Activated CD4-positive, CD25-positive, alpha-beta regulatory T cell (primary cell): ENCODE data around the gene CLIP1.
"Not testable (repeated sequence)": the region's sequence is repeated elsewhere in the genome, so short reads cannot be mapped to it uniquely, and the experiment has no call there.

Experiments used
- DNase-seq, 4 experiments: peaks; one replicate each; lab custom pipeline; 2025; lab: John Stamatoyannopoulos, UW

CLIP1 gene

DNA sequence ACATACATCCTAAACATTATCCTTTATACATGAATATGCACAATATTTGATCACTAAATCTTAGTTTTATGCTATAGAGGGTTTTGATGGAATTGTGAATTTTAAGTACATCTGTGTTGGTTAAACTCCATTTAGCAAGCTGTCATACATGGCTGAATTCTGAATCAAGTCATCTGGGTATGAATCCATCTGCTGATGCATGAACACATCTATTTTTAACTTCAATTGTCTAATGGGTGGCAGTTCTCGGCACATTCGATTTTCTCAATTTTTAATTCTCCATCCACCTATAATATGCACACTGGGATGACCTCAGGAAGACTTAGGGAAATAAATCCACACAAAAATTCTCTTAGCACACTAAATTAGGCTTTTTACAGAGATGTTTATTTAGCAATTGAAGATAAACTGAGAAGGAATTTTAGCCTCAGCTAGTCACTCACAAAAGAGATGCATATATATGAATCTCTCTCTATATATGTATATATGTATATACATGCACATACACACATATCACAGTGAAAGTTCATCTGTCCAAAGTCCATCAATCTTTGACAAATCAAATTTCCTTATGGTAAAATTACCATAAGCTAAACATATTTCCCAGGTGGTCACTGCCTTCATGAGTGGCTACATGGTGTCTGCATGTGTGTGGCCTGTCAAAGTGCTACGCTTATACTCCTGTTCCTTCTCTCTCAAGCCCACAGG is 111.7 kb downstream of the CLIP1 start:
- no peak for DNase-seq

DNA sequence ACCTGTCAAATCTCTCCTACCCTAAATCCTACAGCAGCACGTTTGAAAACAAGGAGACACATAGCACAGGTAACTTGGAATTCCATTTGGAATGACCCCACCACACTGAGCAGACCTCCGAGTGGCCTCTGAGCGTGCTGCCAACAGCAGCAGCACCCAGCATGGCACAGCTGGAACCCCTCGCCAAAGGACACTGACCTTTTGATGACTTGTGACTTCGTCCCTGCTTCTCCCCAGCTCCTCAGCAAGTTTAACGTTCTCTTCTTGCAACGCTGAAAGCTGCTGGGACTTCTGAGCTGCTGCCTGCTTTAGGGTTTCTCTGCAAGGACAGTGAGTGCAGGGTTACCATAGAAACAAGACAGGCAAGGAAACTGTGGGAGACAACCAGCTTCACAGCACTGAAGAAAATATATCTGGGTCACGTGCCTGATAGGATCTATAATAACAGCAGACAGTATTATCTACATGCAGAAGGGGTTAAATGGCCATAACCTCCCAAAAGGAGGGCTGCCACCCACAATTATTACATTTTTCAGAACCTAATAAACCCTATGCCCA is 112.8 kb downstream of the CLIP1 start:
- no peak for DNase-seq

GRCh38 chr12:122308811-122309210 is 113.7 kb downstream of the CLIP1 start:
- DNase-seq, result no peak

- DNase-seq, result no peak
Measured at GRCh38 chr12:122306407-122306806, 116.1 kb downstream of the CLIP1 start.

DNA sequence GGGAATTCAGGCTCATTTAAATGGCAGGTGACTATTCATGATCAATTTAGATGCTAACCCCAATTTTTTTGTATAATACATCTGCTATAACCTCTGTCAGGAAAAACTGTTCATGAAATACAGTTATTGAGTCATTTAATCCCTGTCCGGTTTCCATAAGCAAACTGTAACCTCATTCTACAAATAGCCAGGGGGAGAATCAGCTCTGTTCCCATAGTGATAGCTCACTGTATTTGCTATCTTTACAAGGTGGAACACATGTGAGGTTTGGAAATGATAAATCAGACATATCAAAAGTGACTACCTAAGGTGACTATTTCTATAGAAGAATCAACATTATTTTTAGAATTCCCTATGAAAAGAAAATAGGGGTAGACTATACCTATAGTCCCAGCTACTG is 117.5 kb downstream of the CLIP1 start:
- DNase-seq, result no peak

DNA sequence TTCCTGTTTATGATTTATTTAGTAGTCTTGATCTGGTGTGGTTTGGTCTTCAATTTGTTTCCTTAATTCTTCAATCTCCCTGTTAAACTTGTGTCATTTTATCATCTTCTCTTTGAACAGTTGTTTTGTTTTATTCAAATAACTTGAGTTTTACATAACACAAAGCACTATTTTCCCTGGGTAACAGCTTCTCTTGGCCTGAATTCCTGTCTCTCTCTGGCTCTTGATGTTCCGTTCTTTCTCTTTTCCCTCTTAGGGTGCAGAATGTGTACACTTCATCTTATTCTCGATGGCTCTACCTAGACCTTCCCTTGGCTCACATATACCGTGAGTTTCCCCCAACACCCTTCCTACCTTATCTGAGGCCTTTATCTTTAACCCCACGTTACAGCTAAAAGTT is 119.4 kb downstream of the CLIP1 start:
- DNase-seq, result no peak

- no peak for DNase-seq
Measured at GRCh38 chr12:122298071-122298748, 124.3 kb downstream of the CLIP1 start.

- no peak for DNase-seq
Measured at GRCh38 chr12:122297494-122297893, 125.0 kb downstream of the CLIP1 start.

DNA sequence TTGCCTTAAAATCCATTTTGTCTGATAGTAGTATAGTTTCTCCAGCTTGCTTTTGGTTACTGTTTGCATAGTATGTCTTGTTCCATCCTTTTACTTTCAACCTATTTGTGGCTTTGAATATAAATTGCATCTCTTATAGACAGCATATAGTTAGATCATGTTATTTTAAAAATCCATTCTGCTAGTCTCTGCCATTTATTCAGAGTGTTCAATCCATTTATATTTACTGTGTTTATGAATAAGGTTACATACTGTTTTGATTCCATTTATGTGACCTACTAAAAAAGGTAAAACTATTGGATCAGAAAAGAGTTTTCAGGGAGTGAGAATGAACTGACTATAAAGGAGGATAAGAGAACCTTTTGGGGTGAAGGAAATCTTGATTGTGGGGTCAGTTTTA is 126.6 kb downstream of the CLIP1 start:
- no peak for DNase-seq

GRCh38 chr12:122293081-122293480 is 129.4 kb downstream of the CLIP1 start:
- DNase-seq, result no peak

- DNase-seq, result no peak
Measured at GRCh38 chr12:122291431-122291830, 131.0 kb downstream of the CLIP1 start.

- no peak for DNase-seq
Measured at GRCh38 chr12:122283680-122284079, 138.8 kb downstream of the CLIP1 start.

DNA sequence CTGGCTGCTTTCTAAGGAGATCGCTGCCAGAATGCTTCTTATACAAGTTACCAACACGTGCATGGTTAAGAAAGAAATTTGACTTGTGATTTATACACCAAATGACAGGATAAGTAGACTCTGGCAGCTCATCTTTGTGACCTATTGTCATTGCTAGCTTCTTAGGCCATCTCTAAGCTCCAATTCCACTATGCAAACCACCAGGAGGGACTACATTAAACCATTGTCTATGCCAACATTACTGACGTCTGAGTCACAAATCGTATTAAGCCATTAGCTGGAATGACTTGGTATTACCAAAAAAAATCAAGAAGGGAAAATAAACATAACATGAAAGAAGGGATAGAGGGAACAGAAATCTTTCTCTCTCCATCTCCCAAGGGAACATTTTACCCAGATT is 140.4 kb downstream of the CLIP1 start:
- DNase-seq, result no peak

DNA sequence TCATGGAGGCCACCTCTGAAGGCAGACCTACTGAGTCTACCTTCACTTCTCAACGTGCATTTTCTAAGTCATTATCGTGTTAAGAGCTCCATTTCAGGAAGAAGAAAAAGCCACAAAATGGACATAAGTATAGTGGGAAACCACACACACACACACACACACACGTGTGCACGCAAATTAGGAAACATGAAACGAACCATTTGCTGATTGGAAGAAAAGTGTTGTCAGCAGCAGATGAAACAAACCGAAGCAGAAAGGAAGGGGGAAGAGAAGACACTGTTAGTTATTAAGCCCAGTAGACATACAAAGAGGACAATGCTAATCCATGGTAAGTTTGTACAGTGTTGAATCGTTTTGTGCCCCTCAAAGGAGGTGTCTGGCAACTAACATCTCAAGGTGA is 146.2 kb downstream of the CLIP1 start:
- no peak for DNase-seq

DNA sequence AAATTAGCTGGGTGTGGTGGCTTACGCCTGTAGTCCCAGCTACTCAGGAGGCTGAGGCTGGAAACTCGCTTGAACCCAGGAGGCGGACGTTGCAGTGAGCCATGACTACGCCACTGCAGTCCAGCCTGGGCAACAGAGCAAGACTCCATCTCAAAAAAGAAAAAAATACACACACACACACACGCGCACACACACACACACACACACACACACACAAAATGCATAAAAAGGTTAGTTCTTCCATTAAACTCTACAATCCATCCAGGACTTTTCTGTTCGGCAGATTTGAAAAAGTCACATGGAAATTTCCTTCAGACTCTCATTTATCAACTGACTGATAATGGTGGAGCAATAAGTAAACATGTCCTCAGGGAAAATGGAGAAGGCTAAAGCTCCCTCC is 147.0 kb downstream of the CLIP1 start:
- no peak for DNase-seq

GRCh38 chr12:122266230-122266901 is 156.1 kb downstream of the CLIP1 start, which contains the start of gene VPS33A:
VPS33A (minus strand) TSS chr12:122266494; CDS start chr12:122266408, 86 bp downstream.
- peak; percentile 82 to 90 (median 82) for DNase-seq

DNA sequence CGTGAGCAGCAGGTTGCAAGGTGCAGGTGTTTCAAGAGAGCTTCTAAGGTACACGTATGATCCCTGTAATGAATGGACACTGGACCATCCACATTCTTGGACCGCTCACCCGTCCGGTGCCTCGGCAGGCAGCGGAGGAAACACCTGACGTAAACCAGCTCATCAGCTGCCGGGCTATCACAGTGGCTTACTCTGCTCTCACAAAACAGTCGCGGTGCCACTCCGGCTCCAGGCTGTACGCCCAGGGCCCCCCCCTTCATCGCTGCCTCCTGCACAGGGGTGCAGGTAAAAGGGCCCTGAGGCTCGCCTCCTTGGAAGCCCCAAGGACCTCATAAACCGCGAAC is 156.6 kb downstream of the CLIP1 start:
- DNase-seq, result peak in 3 of 4 experiments; percentile 38 to 52 (median 38)

DNA sequence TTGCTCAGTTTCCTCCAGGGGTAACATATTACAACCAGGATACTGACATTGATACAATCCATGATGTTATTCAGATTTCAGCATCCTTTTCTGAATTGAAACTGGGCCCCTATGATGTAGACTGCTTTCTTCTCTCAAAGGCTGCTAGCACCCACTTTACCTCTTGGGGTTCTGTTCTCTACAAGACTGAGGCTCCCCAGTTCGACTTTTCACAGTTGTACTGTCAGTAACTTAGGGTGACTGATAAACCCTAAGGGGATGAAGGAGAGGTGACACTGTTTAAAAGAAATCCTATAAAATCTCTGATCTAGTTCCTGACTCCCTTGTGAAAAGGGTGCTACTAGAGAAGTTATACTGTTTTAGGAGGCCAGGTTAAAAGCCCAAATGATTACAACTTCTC is 157.0 kb downstream of the CLIP1 start:
- DNase-seq, result no peak

DNA sequence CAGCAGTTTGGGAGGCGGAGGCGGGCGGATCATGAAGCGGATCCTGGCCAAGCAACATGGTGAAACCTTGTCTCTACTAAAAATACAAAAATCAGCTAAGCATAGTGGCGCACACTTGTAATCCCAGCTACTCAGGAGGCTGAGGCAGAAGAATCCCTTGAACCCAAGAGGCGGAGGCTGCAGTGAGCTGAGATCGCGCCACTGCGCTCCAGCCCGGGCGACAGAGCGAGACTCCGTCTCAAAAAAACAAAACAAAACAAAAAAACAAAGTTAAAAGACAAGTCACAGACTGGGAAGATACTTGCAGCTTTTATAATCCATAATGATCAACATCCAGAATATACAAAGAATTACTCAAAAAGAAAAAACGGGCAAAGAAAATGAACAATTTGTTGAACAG is 161.7 kb downstream of the CLIP1 start:
- not testable (repeated sequence) for DNase-seq

DNA sequence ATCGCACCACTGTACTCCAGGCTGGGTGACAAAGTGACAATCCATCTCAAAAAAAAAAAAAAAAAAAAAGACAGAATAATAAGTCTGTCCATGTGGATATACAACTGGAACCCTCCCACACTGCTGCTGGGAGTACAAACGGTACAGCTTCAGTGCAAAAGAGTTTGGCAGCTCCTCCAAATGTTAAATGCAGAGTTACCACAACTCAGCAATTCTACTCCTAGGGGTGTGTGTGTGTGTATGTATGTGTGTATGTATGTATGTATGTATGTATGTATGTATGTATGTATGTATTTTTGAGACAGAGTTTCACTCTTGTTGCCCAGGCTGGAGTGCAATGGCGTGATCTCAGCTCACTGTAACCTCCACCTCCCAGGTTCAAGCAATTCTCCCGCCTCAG is 163.5 kb downstream of the CLIP1 start:
- not testable (repeated sequence) for DNase-seq

DNA sequence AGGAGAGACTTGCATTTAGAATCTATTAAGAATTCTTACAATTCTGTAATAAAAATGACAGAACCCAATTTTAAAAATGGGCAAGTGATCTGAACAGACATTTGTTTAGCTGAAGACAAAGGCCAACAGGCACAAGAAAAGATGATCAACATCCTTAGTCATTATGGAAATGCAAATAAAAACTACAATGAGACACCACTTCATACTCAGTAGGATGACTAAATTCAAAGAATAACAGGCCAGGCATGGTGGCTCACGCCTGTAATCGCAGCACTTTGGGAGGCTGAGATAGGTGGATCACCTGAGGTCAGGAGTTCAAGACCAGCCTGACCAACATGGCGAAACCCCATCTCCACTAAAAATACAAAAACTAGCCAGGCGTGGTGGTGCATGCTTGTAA is 164.0 kb downstream of the CLIP1 start:
- not testable (repeated sequence) for DNase-seq

DNA sequence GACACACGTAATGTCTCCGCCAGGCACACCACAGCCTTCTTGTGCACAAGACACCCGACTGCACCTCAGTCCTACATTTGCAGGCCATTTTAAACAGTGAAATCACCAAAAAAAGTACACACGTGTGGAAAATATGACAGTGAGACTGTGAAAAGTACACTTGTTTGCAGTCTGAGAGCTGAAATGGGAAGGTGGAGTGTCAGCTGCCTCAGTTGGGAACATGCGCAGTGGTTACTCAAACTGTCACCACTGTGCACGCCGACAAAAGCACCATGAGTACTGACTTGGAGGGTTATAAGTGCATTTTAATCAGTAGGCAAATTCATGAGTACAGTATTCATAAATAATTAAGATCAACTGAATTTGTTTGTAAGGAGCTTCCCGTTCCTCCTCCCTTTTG is 171.9 kb downstream of the CLIP1 start:
- DNase-seq, result no peak

- DNase-seq, result no peak
Measured at GRCh38 chr12:122250047-122250446, 172.4 kb downstream of the CLIP1 start.
